GM13976 (cell line): ENCODE data around the gene COQ8B.

Experiments used
- DNase-seq: peaks from one replicate; pipeline ENCODE4 v3.0.0; 2012; ENCODE audit warnings: low spot score
- CTCF ChIP-seq: IDR thresholded peaks from 2 replicates; pipeline ENCODE4 v1.5.1; 2012; ENCODE audit warnings: borderline replicate concordance, mild to moderate bottlenecking; ENCODE audit not compliant: insufficient read depth; ENCODE audit errors: extremely low read depth, missing control alignments, control extremely low read depth
- in situ Hi-C: fragments of 300-500 bp; cut with MboI; formaldehyde crosslinking; loops from one replicate; pipeline ENCODE4 v1.12.0; 2022; ENCODE audit warnings: low sequenced_read_pairs, mixed read lengths, inconsistent platforms; ENCODE audit not compliant: unreplicated experiment

The COQ8B gene

GRCh38 chr19:40686882-40687524, 29.7 kb downstream of the COQ8B start:
- TF ChIP-seq CTCF: no peak
- in situ Hi-C loops: no loop called here
- no peak for DNase-seq

GRCh38 chr19:40685563-40685962, 31.1 kb downstream of the COQ8B start:
- DNase-seq: no peak
- TF ChIP-seq CTCF: no peak
- in situ Hi-C loops: no loop called here

- in situ Hi-C loops: no loop called here
- no peak for TF ChIP-seq CTCF
- DNase-seq: no peak
Observed at GRCh38 chr19:40685016-40685526, 31.6 kb downstream of the COQ8B start.

- in situ Hi-C loops: no loop called here
- TF ChIP-seq CTCF: no peak
Observed at GRCh38 chr19:40684280-40684679, 32.4 kb downstream of the COQ8B start.

GRCh38 chr19:40683437-40683836, 33.2 kb downstream of the COQ8B start:
- in situ Hi-C loops: no loop called here
- no peak for TF ChIP-seq CTCF
- DNase-seq: no peak

More at GRCh38 chr19:40684280-40684679, 32.4 kb downstream of the COQ8B start:
- DNase-seq: no peak

- no peak for DNase-seq
- in situ Hi-C loops: no loop called here
- TF ChIP-seq CTCF: no peak
Observed at GRCh38 chr19:40682431-40682964, 34.2 kb downstream of the COQ8B start.

GRCh38 chr19:40681039-40681438, 35.6 kb downstream of the COQ8B start:
- in situ Hi-C loops: no loop called here
- no peak for TF ChIP-seq CTCF
- DNase-seq: no peak
